Fibroblast of skin of right biceps (primary cell): ENCODE results near the gene PTPN1.

Experiments
- DNase-seq: peaks from one replicate; pipeline ENCODE4 v3.0.0-alpha.2; 2013

The PTPN1 gene

GRCh38 chr20:50580016-50580747 lies 70.0 kb downstream of the PTPN1 start:
- DNase-seq, result peak; percentile 52

- DNase-seq, result no peak
Observed at GRCh38 chr20:50580842-50581544, 70.8 kb downstream of the PTPN1 start.

GRCh38 chr20:50582092-50582491 lies 71.9 kb downstream of the PTPN1 start:
- DNase-seq, result no peak

- no peak for DNase-seq
Observed at GRCh38 chr20:50582591-50583234, 72.5 kb downstream of the PTPN1 start.

GRCh38 chr20:50583442-50584150 lies 73.4 kb downstream of the PTPN1 start:
- no peak for DNase-seq

- no peak for DNase-seq
Observed at GRCh38 chr20:50584687-50585086, 74.5 kb downstream of the PTPN1 start.

GRCh38 chr20:50585214-50585613 lies 75.0 kb downstream of the PTPN1 start:
- no peak for DNase-seq

GRCh38 chr20:50585678-50586077 lies 75.5 kb downstream of the PTPN1 start:
- no peak for DNase-seq

- no peak for DNase-seq
Observed at GRCh38 chr20:50586531-50587232, 76.5 kb downstream of the PTPN1 start.

GRCh38 chr20:50587291-50587961 lies 77.2 kb downstream of the PTPN1 start:
- DNase-seq, result no peak

- peak; percentile 47 for DNase-seq
Observed at GRCh38 chr20:50588034-50588736, 78.0 kb downstream of the PTPN1 start.

- DNase-seq, result no peak
Observed at GRCh38 chr20:50589548-50590347, 79.6 kb downstream of the PTPN1 start.

GRCh38 chr20:50590348-50590664 lies 80.1 kb downstream of the PTPN1 start:
- DNase-seq, result no peak

- DNase-seq, result no peak
Observed at GRCh38 chr20:50591233-50591852, 81.2 kb downstream of the PTPN1 start.

GRCh38 chr20:50592282-50593004 lies 82.3 kb downstream of the PTPN1 start:
- DNase-seq, result no peak

- DNase-seq, result no peak
Observed at GRCh38 chr20:50593005-50593335, 82.8 kb downstream of the PTPN1 start.

GRCh38 chr20:50594231-50594590 lies 84.0 kb downstream of the PTPN1 start:
- DNase-seq, result no peak

- DNase-seq, result no peak
Observed at GRCh38 chr20:50594591-50595432, 84.6 kb downstream of the PTPN1 start.

- no peak for DNase-seq
Observed at GRCh38 chr20:50595433-50595895, 85.3 kb downstream of the PTPN1 start.
